A673 (cell line): Measurements from ENCODE around the gene BHLHE23. TPM values are rescaled to one million over a fixed set of nuclear protein-coding genes. Genes with fewer than 3 reads are reported as not detected.

Source experiments
- BruUV-seq: library from RNA; stranded (reverse); fragments of 400-500 nt; replicated peaks from 2 replicates; lab custom pipeline; 2021; lab: Mats Ljungman, UMichigan
- CTCF ChIA-PET: fragments of 300-600 bp; sonication (Branson Sonifier 250); formaldehyde crosslinking; loops from one replicate; lab custom pipeline; 2022; ENCODE audit warnings: antibody characterized with exemption; lab: Charles Lee
- POLR2A ChIA-PET: fragments of 300-600 bp; sonication (Branson Sonifier 250); formaldehyde crosslinking; loops from one replicate; lab custom pipeline; 2022; ENCODE audit warnings: antibody characterized with exemption; ENCODE audit not compliant: low non-redundant PET; lab: Charles Lee
- DNase-seq: peaks from one replicate; pipeline ENCODE4 v3.0.0-alpha.2; 2015; ENCODE audit warnings: low spot score
- H3K27ac ChIP-seq: fragments of 200-600 bp; sonication (generic); 2 replicates; pipeline ENCODE4 v1.5.1; 2016; ENCODE audit warnings: mixed run types, low read depth, mild to moderate bottlenecking, mixed read lengths, antibody characterized with exemption, low read length; ENCODE audit not compliant: poor library complexity, severe bottlenecking
- H3K27me3 ChIP-seq: fragments of 200-600 bp; sonication (generic); replicated peaks from 2 replicates; pipeline ENCODE4 v1.6.1; 2017; ENCODE audit warnings: mixed run types, low read depth, mild to moderate bottlenecking, mixed read lengths, antibody characterized with exemption, low read length; ENCODE audit not compliant: insufficient read depth, poor library complexity
- H3K36me3 ChIP-seq: fragments of 200-600 bp; sonication (generic); 2 replicates; pipeline ENCODE4 v1.6.1; 2016; ENCODE audit warnings: mixed run types, mild to moderate bottlenecking, mixed read lengths, antibody characterized with exemption, low read length; ENCODE audit not compliant: insufficient read depth, poor library complexity, severe bottlenecking
- H3K4me1 ChIP-seq: fragments of 200-600 bp; sonication (generic); 2 replicates; pipeline ENCODE4 v1.6.1; 2017; ENCODE audit warnings: mixed run types, mild to moderate bottlenecking, mixed read lengths, antibody characterized with exemption, low read length; ENCODE audit not compliant: insufficient read depth, poor library complexity, severe bottlenecking
- H3K4me3 ChIP-seq: fragments of 200-600 bp; sonication (generic); 2 replicates; pipeline ENCODE4 v1.5.1; 2016; ENCODE audit warnings: low read depth, mixed run types, mild to moderate bottlenecking, mixed read lengths, low read length; ENCODE audit not compliant: poor library complexity, severe bottlenecking
- H3K9me3 ChIP-seq: fragments of 200-600 bp; sonication (generic); 2 replicates; pipeline ENCODE4 v1.6.1; 2016; ENCODE audit warnings: mixed run types, low read depth, mild to moderate bottlenecking, mixed read lengths, antibody characterized with exemption, low read length; ENCODE audit not compliant: poor library complexity, severe bottlenecking
- EZH2 ChIP-seq: fragments of 200-600 bp; sonication (generic); IDR thresholded peaks from 2 replicates; pipeline ENCODE4 v1.6.1; 2017; ENCODE audit warnings: borderline replicate concordance, low read depth, mild to moderate bottlenecking, mixed read lengths, antibody characterized with exemption, low read length; ENCODE audit not compliant: poor library complexity, severe bottlenecking
- intact Hi-C: fragments of 100-400 bp; cut with micrococcal nuclease; formaldehyde crosslinking; loops from one replicate; pipeline ENCODE4 v1.10.0; 2022; ENCODE audit not compliant: unreplicated experiment
- total RNA-seq: library from RNA; stranded (reverse); gene quantifications from 2 replicates; pipeline ENCODE4 v1.2.3, GENCODE V29; 2021
- TF ChIP-seq, protein P1 (sequence below): fragments of 300-800, 200-600 bp; sonication (generic); conservative IDR thresholded peaks from 2 replicates; pipeline ENCODE4 v1.5.1; 2017; ENCODE audit warnings: low read depth, mild to moderate bottlenecking, antibody characterized with exemption, low read length, moderate library complexity, mixed read lengths

BHLHE23 gene
- total RNA-seq, 1 experiment from 2014 or later, result not detected

DNA sequence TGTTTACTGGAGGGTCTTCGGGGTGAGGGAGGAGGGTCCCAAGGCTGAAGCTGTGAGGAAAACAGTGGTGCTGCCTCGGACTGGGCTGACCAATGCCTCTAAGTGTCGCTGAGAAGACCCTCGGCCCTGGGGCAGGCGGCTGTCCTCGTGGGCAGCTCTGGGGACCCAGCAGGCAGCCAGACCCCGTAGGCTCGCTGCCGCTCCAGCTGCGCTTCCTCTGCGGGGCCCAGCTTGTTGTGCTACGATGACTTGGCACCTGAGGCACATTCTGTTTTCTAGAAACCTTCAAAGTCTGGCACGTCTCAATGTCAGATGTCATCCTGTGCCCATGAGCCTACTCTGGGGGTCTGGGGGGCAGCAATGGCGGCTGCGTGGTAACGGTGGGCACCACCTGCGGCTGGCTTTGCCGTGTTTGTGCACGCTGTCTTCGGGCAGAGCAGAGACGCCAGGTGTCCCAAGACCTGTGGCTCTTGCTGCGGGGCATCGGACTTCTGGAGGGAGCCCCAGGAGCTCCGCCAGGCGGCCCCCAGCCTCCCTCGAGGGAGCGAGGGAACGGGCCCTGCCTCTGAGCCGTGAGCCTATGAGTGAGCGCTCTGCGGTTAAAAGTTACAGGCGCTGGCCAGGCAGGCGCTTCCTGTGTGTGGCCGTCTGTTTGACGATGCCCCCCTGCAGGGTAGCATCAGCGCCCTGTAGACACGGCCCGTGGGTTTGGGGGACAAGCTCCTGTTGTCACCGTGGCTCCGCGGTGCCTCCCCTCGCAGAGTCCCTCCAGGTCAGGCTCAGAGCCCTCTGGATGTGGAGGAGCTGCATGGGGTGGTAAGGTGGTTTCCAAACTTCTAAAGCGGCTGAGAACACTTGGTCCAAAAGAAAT lies 47.4 kb downstream of the BHLHE23 start:
- H3K4me3 ChIP-seq, result no peak overlapping the region
- intact Hi-C loops, result no loop called here
- TF ChIP-seq, protein P1, sequence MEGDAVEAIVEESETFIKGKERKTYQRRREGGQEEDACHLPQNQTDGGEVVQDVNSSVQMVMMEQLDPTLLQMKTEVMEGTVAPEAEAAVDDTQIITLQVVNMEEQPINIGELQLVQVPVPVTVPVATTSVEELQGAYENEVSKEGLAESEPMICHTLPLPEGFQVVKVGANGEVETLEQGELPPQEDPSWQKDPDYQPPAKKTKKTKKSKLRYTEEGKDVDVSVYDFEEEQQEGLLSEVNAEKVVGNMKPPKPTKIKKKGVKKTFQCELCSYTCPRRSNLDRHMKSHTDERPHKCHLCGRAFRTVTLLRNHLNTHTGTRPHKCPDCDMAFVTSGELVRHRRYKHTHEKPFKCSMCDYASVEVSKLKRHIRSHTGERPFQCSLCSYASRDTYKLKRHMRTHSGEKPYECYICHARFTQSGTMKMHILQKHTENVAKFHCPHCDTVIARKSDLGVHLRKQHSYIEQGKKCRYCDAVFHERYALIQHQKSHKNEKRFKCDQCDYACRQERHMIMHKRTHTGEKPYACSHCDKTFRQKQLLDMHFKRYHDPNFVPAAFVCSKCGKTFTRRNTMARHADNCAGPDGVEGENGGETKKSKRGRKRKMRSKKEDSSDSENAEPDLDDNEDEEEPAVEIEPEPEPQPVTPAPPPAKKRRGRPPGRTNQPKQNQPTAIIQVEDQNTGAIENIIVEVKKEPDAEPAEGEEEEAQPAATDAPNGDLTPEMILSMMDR, result no peak
- no peak for TF ChIP-seq EZH2
- ChIA-PET POLR2A (no interaction called here), CTCF (interaction anchor here (0.7 kb wide), 1 partner anchor 13 kb away, joined by 3 read pairs; no protein-coding TSS in a partner anchor)
- no peak overlapping the region for H3K27ac ChIP-seq
- H3K4me1 ChIP-seq, result no peaks in the 10 kb centered on the region
- DNase-seq, result no peak
- H3K36me3 ChIP-seq, result no peaks in the 10 kb centered on the region
- no peaks in the 10 kb centered on the region for H3K27me3 ChIP-seq
- no peaks in the 10 kb centered on the region for H3K9me3 ChIP-seq
- no TSS peak for BruUV-seq

DNA sequence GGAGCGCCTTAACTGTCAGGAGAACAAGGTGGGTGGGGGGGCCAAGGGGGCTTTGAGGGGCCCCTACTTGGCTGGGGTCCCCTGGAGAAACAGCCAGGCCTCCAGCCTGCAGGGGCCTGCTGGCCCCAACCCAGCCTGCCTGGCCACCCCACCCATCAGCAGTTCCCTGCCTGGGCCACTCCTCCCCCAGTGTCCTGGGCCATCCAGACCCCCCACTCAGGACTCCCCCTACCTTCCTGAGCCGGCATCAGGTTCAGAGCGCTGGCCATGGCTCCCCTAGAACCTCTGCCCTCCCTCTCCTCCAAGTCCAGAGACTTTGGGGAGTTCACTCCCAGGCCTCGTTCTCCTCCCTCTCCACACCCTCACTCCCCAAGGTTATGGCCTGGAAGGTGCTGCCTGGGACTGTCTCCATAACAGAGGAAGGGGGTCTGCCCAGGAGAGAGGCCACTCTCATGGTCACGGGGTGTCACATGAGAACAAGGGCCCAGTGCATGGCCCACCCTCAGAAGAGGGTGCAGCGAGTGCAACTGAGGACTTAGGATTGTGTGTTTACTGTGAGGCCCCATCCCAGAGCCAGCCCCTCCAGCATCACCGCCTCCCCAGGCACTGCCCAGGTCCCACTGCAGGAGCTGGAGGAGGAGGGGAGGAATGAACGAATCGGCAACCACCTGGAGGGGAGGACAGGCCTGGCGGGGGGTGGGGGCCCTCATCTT lies 48.2 kb downstream of the BHLHE23 start:
- POLR2A ChIA-PET, result no interaction called here
- Histone ChIP-seq H3K27me3 (no peaks in the 10 kb centered on the region), H3K27ac (no peak overlapping the region), H3K4me3 (no peak overlapping the region), H3K4me1 (peaks cover 2% of the 10 kb centered on the region), H3K9me3 (no peaks in the 10 kb centered on the region), H3K36me3 (no peaks in the 10 kb centered on the region)
- intact Hi-C loops, result no loop called here
- DNase-seq, result no peak
- BruUV-seq, result no TSS peak
- TF ChIP-seq EZH2, result no peak
- TF ChIP-seq, protein P1, result no peak
- CTCF ChIA-PET, result no interaction called here

GRCh38 chr20:62957136-62958117 lies 49.3 kb downstream of the BHLHE23 start:
- DNase-seq, result no peak
- CTCF ChIA-PET, result no interaction called here
- BruUV-seq, result no TSS peak

More at GRCh38 chr20:62957136-62958117, 49.3 kb downstream of the BHLHE23 start:
- TF ChIP-seq, protein P1, result no peak
- TF ChIP-seq EZH2, result no peak
- H3K4me3 ChIP-seq, result no peak overlapping the region
- peaks cover 6% of the 10 kb centered on the region for H3K4me1 ChIP-seq
- no peak overlapping the region for H3K27ac ChIP-seq
- H3K27me3 ChIP-seq, result no peaks in the 10 kb centered on the region
- H3K36me3 ChIP-seq, result no peaks in the 10 kb centered on the region
- POLR2A ChIA-PET, result no interaction called here
- intact Hi-C loops, result no loop called here
- no peaks in the 10 kb centered on the region for H3K9me3 ChIP-seq
